HuH-7.5 (cell line): ENCODE measurements around the gene PTPN20.

Source experiments
- DNase-seq: peaks from one replicate; pipeline ENCODE4 v3.0.0; 2011; ENCODE audit warnings: low spot score

The PTPN20 gene

DNA sequence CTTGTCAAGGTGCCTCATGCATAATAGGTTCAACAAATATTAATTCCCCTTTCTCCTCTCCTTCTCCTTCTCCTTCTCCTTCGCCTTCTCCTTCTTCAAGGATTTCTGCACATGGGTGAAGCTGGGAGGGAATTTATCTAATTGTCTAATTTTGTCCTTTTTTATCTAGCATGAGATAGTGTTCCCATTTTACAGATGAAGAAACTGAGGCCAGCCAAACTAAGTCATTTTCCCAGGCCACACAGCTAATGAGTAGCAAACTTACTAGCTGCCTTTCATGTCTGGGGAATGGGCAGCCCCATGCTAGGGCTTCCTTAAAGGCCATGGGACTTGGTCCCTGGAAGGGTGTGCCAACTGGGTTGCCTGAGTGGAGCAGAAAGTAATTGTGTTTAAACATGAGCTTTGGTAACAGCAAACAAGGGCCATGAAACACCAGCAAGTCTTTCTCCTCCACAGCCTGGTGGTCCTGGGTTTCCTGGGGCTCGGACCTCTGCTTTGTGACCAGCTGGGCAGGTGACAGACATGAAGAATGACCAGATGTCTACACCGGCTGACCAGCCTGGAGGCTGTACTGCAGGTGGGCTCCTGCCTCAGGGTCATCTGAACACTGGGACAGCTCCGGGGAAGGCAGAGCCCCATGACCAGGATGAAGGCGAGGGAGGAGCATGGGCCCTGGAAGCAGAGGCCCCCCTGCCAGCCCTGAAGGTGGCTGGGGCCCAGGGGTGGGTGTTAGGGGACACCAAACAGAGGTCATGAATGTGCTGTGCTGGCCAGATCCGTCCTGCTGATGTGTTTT, 138.0 kb downstream of the PTPN20 start:
- no peak for DNase-seq

DNA sequence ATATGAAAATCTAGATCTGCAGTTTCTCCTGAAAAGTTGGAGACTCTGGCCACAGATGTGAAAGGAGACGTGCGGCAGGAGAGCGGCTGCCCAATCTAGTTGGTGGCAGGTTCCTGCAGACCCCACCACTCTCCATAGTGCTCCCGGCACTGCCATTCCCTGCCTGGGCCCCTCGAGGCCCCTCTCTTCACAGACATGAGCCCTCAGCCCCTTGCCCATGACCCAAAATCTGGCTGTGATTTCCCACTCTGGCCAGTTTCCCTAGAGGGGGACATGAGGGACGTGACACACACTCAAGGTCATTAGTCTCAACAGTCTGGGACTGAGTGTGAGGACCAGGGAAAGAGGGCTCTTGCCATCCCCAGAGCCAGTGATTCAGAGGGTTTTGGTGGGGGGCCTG, 138.7 kb downstream of the PTPN20 start:
- DNase-seq: no peak

DNA sequence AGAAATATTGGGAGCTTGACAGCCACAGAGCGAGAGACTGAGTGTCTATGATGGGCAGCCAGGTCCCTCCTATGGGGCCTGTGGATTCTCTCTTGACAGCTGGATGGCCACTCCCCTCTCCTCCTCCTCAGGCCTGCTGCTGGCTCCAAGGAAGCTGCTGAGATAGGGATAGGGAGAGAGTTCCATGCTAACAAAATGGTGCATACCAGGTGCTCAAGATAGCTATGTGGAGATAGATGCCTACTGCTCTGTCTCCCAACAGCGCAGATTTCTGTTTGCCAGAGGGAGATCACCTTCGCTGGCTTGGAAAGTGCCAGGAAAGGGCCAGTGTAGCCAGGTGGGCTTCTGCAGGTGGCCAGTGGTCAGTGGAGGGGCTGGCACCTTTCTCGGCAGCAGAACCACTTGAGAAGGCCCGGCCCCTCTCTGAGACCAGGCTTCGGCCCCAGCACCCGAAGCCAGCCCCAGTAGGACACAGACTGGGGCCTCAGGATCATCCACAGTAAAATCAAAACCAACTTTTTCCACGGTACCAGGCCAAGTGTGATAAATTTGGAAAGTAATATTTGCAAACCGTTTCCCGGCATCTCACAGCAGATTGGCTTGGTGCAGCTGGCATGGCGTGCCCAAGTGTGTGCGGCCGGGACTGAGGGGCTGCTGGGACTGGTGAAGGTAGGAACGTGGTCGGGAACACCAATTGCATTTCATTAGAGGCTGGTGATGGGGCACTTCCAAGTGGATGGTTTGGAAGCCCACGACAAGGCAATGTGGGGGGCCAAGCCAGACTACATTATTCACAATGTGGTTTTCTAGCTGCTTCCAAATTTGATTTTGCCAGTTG, 139.6 kb downstream of the PTPN20 start:
- DNase-seq: no peak

DNA sequence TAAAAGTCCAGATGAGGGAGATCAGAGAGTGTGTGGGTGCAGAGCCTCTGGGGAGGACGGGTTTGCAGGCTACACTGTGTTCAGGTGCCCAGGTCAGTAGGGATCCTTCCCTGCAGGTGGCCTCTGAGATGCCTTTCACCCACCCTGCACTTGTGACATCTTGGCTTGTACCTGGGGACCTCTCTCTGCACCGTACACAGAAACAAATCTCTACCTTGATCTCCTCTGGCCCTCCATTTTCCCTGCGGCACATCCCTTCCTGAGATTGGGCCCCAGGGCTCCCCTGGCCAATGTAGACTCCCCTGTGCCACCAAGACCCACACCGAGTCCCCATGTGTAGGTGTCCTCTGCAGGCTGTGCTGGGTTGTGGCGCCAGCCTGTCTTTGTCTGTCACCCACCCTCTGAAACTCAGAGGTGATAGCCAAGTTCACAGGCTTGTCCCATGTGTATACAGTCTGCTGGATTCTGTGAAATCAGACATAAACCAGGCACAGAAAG, 140.6 kb downstream of the PTPN20 start:
- no peak for DNase-seq
